ENCODE results near the gene FBXW4.

DNA sequence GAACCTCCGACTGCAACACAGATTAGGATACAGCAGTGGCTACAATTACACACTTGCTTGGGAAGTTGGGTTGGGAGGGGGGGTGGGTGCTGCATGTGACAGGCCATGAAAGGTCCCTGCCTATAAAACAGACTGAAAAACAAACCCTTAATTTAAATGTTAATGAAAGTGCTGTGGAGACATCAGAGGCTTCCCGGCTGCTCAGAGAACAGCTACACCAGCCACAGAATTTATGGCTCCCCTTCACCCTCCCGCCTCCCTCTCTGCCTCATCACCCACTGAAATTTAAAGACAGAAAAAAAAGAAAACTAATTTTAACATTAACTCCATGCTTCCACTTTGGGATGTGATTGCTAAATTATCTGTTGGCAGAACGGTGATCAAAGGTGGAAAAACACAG, 34.7 kb downstream of the FBXW4 start:
- TF ChIP-seq CTCF (conservative IDR thresholded peaks at IDR 0.05; ENCODE audit: low read length) (no peak), EZH2phosphoT487 (IDR thresholded peaks at IDR 0.05; ENCODE audit: borderline replicate concordance, low read depth, low read length) (no peak)
